Nephron progenitor cell (in vitro differentiated cells): ENCODE results near the gene EBF4.
A peak's percentile ranks its signal among the peaks of the same experiment; 100 is the strongest.

Experiments
- DNase-seq: peaks from one replicate; pipeline ENCODE4 v3.0.0; 2021
- H3K27ac Mint-ChIP-seq: 2 replicates; pipeline ENCODE4 v1.8.0; 2021; ENCODE audit warnings: mild to moderate bottlenecking, moderate library complexity, mixed read lengths
- H3K27me3 Mint-ChIP-seq: 2 replicates; pipeline ENCODE4 v1.8.0; 2021; ENCODE audit warnings: mild to moderate bottlenecking, low read depth, mixed read lengths; ENCODE audit not compliant: poor library complexity
- H3K36me3 Mint-ChIP-seq: 2 replicates; pipeline ENCODE4 v1.8.0; 2021; ENCODE audit warnings: low read depth, mixed read lengths
- H3K4me1 Mint-ChIP-seq: 2 replicates; pipeline ENCODE4 v1.8.0; 2021; ENCODE audit warnings: mixed read lengths
- H3K4me3 Mint-ChIP-seq: 2 replicates; pipeline ENCODE4 v1.8.0; 2021; ENCODE audit warnings: mild to moderate bottlenecking, moderate library complexity, mixed read lengths
- H3K9me3 Mint-ChIP-seq: 2 replicates; pipeline ENCODE4 v1.8.0; 2021; ENCODE audit warnings: mild to moderate bottlenecking, moderate library complexity, mixed read lengths
- TF ChIP-seq, protein P1 (sequence below): fragments of 200-600 bp; sonication (generic); IDR thresholded peaks from 2 replicates; pipeline ENCODE4 v1.5.0; 2021; ENCODE audit warnings: antibody characterized with exemption

The EBF4 gene

DNA sequence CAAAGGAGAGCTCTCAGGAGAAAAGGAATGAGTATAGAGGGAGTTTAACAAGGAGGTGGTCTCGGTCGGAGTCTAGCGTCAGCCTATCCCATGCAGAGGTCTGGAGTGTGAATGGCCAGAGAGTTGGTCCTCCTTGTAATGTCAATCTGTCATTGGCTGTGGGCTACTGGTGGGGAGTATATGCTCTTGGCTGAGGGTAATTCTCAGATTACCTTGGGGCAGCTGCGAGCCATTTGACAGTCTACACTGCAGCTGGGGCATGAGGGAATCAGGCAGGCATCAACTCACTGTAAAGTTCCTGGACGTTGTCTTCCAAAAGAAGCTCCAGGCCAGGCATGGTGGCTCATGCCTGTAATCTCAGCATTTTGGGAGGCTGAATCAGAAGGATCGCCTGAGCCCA, 48.1 kb downstream of the EBF4 start:
- no peak for DNase-seq
- TF ChIP-seq, protein P1, sequence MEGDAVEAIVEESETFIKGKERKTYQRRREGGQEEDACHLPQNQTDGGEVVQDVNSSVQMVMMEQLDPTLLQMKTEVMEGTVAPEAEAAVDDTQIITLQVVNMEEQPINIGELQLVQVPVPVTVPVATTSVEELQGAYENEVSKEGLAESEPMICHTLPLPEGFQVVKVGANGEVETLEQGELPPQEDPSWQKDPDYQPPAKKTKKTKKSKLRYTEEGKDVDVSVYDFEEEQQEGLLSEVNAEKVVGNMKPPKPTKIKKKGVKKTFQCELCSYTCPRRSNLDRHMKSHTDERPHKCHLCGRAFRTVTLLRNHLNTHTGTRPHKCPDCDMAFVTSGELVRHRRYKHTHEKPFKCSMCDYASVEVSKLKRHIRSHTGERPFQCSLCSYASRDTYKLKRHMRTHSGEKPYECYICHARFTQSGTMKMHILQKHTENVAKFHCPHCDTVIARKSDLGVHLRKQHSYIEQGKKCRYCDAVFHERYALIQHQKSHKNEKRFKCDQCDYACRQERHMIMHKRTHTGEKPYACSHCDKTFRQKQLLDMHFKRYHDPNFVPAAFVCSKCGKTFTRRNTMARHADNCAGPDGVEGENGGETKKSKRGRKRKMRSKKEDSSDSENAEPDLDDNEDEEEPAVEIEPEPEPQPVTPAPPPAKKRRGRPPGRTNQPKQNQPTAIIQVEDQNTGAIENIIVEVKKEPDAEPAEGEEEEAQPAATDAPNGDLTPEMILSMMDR, result no peak
- H3K27me3 Mint-ChIP-seq, result peaks cover 86% of the 10 kb centered on the region
- H3K4me3 Mint-ChIP-seq, result no peak overlapping the region
- no peaks in the 10 kb centered on the region for H3K36me3 Mint-ChIP-seq
- no peak overlapping the region for H3K27ac Mint-ChIP-seq
- H3K9me3 Mint-ChIP-seq, result peaks cover 5% of the 10 kb centered on the region
- peaks cover 10% of the 10 kb centered on the region for H3K4me1 Mint-ChIP-seq

DNA sequence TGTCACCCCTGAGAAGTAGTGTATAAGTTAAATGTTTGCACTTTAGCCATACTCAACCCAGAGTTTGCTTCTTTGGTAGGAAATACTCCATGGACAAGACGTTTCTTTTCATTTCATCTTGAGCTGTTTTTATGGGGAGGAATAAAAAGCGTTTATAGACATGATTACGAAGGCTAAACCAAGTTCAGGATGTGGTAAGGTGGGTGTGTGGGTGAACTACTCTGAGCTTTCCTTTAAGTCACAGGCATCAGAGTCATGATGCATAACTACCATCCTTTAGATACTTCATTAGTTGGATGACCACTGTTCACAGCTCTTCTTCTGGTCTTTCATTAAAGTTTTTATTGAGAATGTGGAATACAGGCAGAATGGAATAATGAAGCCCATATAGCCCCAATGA, 48.9 kb downstream of the EBF4 start:
- Mint-ChIP-seq H3K36me3 (no peaks in the 10 kb centered on the region), H3K27ac (no peak overlapping the region), H3K4me1 (peaks cover 10% of the 10 kb centered on the region), H3K4me3 (no peak overlapping the region), H3K27me3 (peaks cover 86% of the 10 kb centered on the region), H3K9me3 (peaks cover 2% of the 10 kb centered on the region)
- TF ChIP-seq, protein P1, result no peak
- no peak for DNase-seq

DNA sequence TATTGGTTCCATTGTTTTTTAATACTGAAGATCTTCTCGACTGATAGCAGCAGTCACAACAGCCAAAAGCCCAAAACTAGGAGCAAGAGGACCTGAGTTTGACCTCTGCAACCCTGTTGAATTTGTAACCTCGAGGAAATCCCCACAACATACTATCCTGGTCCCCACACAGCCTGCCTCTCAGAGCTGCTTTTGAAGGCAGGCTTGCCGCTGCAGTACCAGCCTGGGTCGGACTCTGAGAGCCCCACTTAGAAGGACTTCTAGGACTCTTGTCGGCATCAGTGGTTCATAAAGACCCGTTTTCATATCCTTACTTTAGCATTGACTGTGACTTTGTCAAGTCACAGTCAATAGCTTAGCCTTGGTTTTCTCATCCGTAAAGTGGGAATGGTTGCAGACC, 49.3 kb downstream of the EBF4 start:
- no peaks in the 10 kb centered on the region for H3K36me3 Mint-ChIP-seq
- no peaks in the 10 kb centered on the region for H3K9me3 Mint-ChIP-seq
- TF ChIP-seq, protein P1, result no peak
- H3K27me3 Mint-ChIP-seq, result peaks cover 86% of the 10 kb centered on the region
- DNase-seq, result no peak
- H3K4me1 Mint-ChIP-seq, result peaks cover 10% of the 10 kb centered on the region
- H3K27ac Mint-ChIP-seq, result no peak overlapping the region
- H3K4me3 Mint-ChIP-seq, result no peak overlapping the region

GRCh38 chr20:2742431-2742830, 49.9 kb downstream of the EBF4 start:
- H3K36me3 Mint-ChIP-seq, result no peaks in the 10 kb centered on the region
- peaks cover 10% of the 10 kb centered on the region for H3K4me1 Mint-ChIP-seq
- no peaks in the 10 kb centered on the region for H3K9me3 Mint-ChIP-seq
- no peak for DNase-seq
- peaks cover 88% of the 10 kb centered on the region for H3K27me3 Mint-ChIP-seq
- TF ChIP-seq, protein P1, result no peak
- H3K27ac Mint-ChIP-seq, result no peak overlapping the region
- no peak overlapping the region for H3K4me3 Mint-ChIP-seq

- TF ChIP-seq, protein P1, result peak; percentile 89
- H3K9me3 Mint-ChIP-seq, result no peaks in the 10 kb centered on the region
- H3K27me3 Mint-ChIP-seq, result peaks cover 90% of the 10 kb centered on the region
- no peaks in the 10 kb centered on the region for H3K36me3 Mint-ChIP-seq
- H3K4me1 Mint-ChIP-seq, result peaks cover 10% of the 10 kb centered on the region
- H3K4me3 Mint-ChIP-seq, result no peak overlapping the region
- DNase-seq, result peak; percentile 81
- no peak overlapping the region for H3K27ac Mint-ChIP-seq
Observed at GRCh38 chr20:2742934-2743559, 50.5 kb downstream of the EBF4 start.
